SU-DHL-6 (cell line): Measurements from ENCODE around the gene LGALS1.

Source experiments
- EZH2phosphoT487 ChIP-seq: fragments of 200-600 bp; sonication (generic), shearing (Covaris generic); conservative IDR thresholded peaks from 2 replicates; pipeline ENCODE4 v1.6.1; 2018; ENCODE audit warnings: mild to moderate bottlenecking, antibody characterized with exemption, low read length, moderate library complexity, mixed read lengths
- TF ChIP-seq, protein P1 (sequence below): fragments of 200-600 bp; sonication (generic); IDR thresholded peaks from one replicate; pipeline ENCODE4 v1.5.1; 2017; ENCODE audit warnings: antibody characterized with exemption, mild to moderate bottlenecking, low read length, moderate library complexity; ENCODE audit not compliant: insufficient read depth, poor library complexity, severe bottlenecking

DNA sequence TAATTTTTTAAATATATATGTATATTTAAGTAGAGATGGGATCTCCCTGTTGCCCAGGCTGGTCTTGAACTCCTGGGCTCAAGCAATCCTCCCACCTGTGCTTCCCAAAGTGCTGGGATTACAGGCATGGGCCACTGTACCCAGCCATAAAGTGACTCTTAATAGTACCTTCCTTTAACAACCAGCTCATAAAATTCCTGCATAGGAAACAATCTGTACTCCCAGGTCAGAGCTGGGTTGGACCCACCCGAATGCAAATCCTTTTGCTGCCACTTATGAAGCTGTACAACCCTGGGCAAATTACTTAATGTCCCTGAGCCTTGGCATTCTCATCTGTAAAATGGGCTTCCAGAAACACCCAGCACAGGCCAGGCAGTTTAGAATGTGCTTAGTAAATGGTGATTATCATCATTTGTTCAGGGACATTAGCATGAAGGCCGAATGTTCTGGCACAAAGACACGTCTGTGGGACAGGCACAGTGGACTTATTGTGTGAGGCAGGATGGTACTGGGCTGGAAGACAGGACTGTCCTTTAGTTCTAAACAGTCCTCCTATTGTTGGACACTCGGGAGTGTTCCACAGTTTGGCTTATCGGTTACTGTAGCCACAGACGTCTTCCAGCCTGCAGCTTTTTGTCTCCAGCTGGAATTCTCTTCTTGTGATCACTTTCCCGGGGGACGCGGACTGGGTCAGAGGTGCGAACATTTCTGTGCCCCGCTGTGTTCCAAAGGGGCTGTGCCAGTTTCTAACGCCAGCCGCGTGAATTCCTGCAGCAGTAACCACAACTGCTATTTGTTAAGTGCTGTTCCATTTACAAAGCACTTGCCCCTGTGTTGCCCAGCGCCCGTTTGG lies 11.0 kb upstream of the LGALS1 start:
- TF ChIP-seq, protein P1, sequence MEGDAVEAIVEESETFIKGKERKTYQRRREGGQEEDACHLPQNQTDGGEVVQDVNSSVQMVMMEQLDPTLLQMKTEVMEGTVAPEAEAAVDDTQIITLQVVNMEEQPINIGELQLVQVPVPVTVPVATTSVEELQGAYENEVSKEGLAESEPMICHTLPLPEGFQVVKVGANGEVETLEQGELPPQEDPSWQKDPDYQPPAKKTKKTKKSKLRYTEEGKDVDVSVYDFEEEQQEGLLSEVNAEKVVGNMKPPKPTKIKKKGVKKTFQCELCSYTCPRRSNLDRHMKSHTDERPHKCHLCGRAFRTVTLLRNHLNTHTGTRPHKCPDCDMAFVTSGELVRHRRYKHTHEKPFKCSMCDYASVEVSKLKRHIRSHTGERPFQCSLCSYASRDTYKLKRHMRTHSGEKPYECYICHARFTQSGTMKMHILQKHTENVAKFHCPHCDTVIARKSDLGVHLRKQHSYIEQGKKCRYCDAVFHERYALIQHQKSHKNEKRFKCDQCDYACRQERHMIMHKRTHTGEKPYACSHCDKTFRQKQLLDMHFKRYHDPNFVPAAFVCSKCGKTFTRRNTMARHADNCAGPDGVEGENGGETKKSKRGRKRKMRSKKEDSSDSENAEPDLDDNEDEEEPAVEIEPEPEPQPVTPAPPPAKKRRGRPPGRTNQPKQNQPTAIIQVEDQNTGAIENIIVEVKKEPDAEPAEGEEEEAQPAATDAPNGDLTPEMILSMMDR = no peak
- no peak for TF ChIP-seq EZH2phosphoT487
